ENCODE measurements around the gene DES. TPM values are rescaled to one million over a fixed set of nuclear protein-coding genes. Genes with fewer than 3 reads are reported as not detected.

DES gene
- total RNA-seq, 1 donor from 2014 or later = not detected

- TF ChIP-seq CTCF (IDR thresholded peaks at IDR 0.05) = no peak
- H3K27me3 Mint-ChIP-seq (ENCODE audit: unreplicated experiment) = no peaks in the 10 kb centered on the region
These were observed 22.6 kb upstream of the DES start for GRCh38 chr2:219395609-219396008.

DNA sequence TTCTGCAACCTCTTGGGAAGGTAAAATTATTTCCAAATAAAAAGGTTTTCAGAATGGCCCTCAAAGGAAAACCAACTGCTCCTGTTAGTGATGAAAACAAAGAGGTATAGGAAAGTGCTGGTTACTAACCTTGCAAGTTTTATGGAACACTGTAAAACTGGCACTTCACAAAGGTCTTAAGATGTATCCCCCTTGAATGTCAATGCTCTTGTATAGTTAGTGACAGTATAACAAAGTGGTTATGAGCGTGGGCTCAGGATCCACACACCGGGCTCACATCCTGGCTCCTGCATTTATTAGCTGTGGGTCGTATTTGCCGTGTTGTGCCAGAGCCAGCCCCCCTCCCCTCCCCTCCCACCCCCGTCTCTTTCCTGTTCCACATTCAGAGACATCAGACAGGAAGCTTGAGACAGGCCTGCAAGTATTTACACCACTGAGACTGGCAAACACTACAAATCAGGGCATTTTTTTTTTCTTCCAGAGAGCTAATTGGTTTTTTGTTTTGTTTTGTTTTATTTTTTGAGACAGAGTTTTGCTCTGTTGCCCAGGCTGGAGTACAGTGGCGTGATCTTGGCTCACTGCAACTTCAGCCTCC lies 21.2 kb upstream of the DES start:
- Mint-ChIP-seq H3K4me1 (ENCODE audit: unreplicated experiment) (no peaks in the 10 kb centered on the region), H3K4me3 (ENCODE audit: unreplicated experiment) (no peak overlapping the region), H3K36me3 (ENCODE audit: unreplicated experiment) (no peaks in the 10 kb centered on the region), H3K27ac (ENCODE audit: unreplicated experiment) (no peak overlapping the region), H3K27me3 (ENCODE audit: unreplicated experiment) (no peaks in the 10 kb centered on the region), H3K9me3 (ENCODE audit: unreplicated experiment) (no peaks in the 10 kb centered on the region)
- DNase-seq (ENCODE audit: extremely low spot score, unreplicated experiment) = no peak
- no peak for TF ChIP-seq CTCF (IDR thresholded peaks at IDR 0.05)

More at GRCh38 chr2:219395609-219396008, 22.6 kb upstream of the DES start:
- H3K4me3 Mint-ChIP-seq (ENCODE audit: unreplicated experiment) = no peak overlapping the region
- no peaks in the 10 kb centered on the region for H3K4me1 Mint-ChIP-seq (ENCODE audit: unreplicated experiment)
- H3K9me3 Mint-ChIP-seq (ENCODE audit: unreplicated experiment) = no peaks in the 10 kb centered on the region
- DNase-seq (ENCODE audit: extremely low spot score, unreplicated experiment) = no peak
- H3K27ac Mint-ChIP-seq (ENCODE audit: unreplicated experiment) = no peak overlapping the region
- no peaks in the 10 kb centered on the region for H3K36me3 Mint-ChIP-seq (ENCODE audit: unreplicated experiment)

GRCh38 chr2:219398721-219399363 lies 19.3 kb upstream of the DES start:
- H3K9me3 Mint-ChIP-seq (ENCODE audit: unreplicated experiment) = no peaks in the 10 kb centered on the region
- no peaks in the 10 kb centered on the region for H3K36me3 Mint-ChIP-seq (ENCODE audit: unreplicated experiment)
- no peak for TF ChIP-seq CTCF (IDR thresholded peaks at IDR 0.05)
- H3K4me3 Mint-ChIP-seq (ENCODE audit: unreplicated experiment) = no peak overlapping the region
- H3K27me3 Mint-ChIP-seq (ENCODE audit: unreplicated experiment) = no peaks in the 10 kb centered on the region
- DNase-seq (ENCODE audit: extremely low spot score, unreplicated experiment) = no peak
- H3K4me1 Mint-ChIP-seq (ENCODE audit: unreplicated experiment) = no peaks in the 10 kb centered on the region
- H3K27ac Mint-ChIP-seq (ENCODE audit: unreplicated experiment) = no peak overlapping the region

GRCh38 chr2:219399716-219400478 lies 18.3 kb upstream of the DES start:
- H3K27ac Mint-ChIP-seq (ENCODE audit: unreplicated experiment) = no peak overlapping the region
- DNase-seq (ENCODE audit: extremely low spot score, unreplicated experiment) = no peak
- no peak overlapping the region for H3K4me3 Mint-ChIP-seq (ENCODE audit: unreplicated experiment)
- no peaks in the 10 kb centered on the region for H3K9me3 Mint-ChIP-seq (ENCODE audit: unreplicated experiment)
- no peaks in the 10 kb centered on the region for H3K27me3 Mint-ChIP-seq (ENCODE audit: unreplicated experiment)
- TF ChIP-seq CTCF (IDR thresholded peaks at IDR 0.05) = no peak
- no peaks in the 10 kb centered on the region for H3K36me3 Mint-ChIP-seq (ENCODE audit: unreplicated experiment)
- H3K4me1 Mint-ChIP-seq (ENCODE audit: unreplicated experiment) = no peaks in the 10 kb centered on the region

- Mint-ChIP-seq H3K27ac (ENCODE audit: unreplicated experiment) (no peak overlapping the region), H3K36me3 (ENCODE audit: unreplicated experiment) (no peaks in the 10 kb centered on the region), H3K4me1 (ENCODE audit: unreplicated experiment) (peaks cover 2% of the 10 kb centered on the region), H3K27me3 (ENCODE audit: unreplicated experiment) (no peaks in the 10 kb centered on the region), H3K9me3 (ENCODE audit: unreplicated experiment) (no peaks in the 10 kb centered on the region), H3K4me3 (ENCODE audit: unreplicated experiment) (no peak overlapping the region)
- no peak for TF ChIP-seq CTCF (IDR thresholded peaks at IDR 0.05)
- no peak for DNase-seq (ENCODE audit: extremely low spot score, unreplicated experiment)
These were observed 17.6 kb upstream of the DES start for GRCh38 chr2:219400562-219400961.

Data from osteocyte (in vitro differentiated cells).